HL-60/S4 (cell line): ENCODE measurements around the gene KLHL29.

ENCODE experiments used
- in situ Hi-C: fragments of 300-500 bp; cut with MboI; formaldehyde crosslinking; loops from 2 replicates; pipeline ENCODE4 v1.14.3; 2022; ENCODE audit warnings: low sequenced_read_pairs

Gene KLHL29

DNA sequence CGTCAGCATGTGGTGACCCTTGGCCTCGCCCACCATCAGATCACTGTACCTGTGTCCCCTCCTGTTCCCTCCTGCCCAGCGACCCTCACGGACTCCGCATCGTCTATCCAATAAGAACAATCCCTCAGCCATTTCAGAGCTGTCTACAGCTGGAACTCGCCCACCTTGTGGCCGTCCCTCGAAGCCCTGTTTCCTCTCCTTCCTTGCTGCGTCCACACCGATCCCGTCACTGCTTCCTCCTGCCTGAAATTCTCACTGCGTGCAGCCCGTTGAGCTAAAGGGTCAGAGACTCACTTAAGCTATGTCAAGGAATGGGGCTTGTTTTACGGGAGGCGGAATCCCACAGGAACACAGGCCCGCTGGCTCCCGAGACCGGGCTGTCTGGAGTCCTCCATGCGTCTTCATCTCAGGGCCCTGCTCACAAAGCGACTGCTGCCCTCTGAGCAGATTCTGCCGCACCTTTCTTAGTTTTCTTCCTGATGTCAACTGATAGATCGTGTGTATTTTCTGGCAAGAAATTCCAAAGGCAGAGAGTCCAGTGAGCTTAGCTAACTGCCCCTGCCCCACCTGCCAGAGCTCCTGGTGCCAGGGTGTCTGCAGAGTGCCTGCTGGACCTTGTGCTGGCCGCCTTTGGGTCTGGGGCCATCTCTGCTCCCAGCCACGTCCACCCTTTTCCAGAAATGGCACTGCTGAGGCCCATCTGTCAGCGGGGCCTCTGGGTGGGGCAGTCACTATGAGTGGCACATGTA lies 35.3 kb downstream of the KLHL29 start:
- in situ Hi-C loops: no loop called here

DNA sequence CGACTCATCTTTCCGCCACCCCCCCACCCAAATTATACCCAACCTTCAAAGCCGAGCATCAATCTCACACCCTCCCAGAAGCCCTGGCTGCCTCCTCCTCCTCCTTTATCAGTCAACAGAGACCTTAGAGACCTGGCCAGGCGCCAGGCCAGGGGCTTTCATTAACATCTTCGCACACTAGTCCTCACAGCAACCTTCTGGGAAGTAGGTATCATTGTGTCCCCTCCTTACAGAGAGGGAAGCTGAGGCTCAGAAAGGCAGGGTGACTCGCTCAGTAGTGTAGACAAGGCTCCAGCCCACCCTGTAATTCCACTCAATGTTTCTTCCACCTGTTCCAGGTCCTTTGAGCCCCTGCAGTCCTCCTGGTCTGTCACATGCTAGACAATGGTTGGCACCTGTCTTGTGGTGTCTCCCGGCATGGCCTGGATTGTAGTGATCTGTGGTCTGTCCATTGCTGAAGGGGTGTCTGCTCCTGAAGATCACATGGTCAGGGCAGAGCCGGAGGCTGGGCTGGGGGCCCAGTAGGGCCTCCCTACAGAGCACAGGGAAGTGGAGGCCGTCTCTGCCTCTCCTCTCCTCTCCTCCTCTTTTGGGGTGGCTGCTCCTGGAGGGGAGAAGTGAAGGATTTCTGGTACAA lies 36.0 kb downstream of the KLHL29 start:
- in situ Hi-C loops: no loop called here

GRCh38 chr2:23422089-23423061 lies 37.4 kb downstream of the KLHL29 start:
- in situ Hi-C loops: no loop called here

DNA sequence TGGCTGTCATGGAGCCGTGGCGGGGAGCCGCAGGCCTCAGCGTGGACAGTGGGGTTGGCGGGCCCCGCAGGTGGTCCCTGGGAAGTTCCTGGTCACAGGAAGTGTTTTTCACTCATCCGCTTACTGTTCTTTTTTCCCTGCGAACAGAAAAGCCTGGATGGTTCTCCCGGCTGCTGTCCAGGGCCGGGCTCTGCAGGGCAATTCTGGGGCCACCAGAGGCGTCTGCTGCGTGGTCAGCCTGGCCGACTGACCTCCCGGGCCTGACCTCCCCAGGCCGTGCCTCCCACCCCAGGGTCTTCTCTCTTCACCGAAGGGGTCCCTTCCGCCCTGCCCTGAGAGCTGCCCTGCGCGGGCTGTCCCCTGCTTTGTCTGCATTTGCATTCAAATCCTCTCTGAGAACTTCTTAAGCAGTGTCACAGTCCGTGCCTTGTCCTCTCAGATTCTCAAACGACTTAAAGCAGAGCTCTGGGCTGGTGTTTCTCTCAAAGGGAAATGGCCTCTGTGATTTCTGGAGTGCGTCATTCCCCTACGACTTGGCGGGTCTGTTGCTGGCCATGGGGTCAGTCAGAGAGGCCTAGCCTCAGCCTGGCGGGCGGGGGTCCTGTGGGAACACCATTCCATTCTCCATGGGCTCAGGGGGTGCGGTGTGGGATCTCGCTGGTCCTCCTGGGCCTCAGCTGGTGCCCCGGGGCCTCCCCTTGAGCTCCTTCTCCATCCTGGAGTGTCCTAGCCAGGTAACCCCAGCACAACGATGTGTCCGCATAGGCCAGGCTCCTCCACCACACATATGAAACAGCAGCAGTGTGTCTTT lies 38.3 kb downstream of the KLHL29 start:
- in situ Hi-C loops: no loop called here

DNA sequence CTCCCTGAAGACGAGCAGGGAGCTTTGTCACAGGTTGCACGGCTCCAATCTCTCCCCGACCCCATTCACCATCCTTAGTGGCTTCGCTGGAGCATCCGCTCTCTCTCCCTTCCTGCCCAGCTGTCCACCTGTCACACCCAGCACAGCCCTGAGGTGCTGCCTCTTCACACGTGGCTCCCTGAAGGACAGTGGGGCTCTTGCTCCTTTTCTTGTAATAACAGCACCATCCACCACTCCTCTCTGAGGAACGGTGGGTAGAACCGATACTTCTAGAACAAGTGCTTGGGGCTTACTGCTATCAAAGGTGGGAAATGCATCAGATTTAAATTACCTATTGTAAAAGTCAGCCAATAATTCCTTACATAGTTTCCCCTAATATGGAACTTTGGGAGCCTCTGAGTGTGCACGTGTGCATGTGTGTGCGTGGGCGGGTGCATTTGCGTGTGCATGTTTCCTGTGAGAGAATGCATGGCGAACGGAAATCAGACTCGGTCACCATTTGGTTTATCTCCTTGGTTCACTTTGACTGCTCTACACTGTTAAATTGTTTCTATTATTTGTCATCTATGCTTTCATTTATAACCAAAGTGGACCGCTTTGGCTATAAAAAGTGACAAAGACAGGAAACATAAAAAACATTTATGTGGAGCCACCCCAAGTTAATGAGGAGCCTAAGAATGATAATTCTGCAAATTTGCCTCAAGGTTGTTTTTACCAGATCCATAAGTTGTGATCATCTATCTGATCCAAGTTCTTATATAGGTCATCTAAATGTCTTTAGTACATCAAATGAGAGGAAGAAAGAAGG lies 39.1 kb downstream of the KLHL29 start:
- in situ Hi-C loops: no loop called here

DNA sequence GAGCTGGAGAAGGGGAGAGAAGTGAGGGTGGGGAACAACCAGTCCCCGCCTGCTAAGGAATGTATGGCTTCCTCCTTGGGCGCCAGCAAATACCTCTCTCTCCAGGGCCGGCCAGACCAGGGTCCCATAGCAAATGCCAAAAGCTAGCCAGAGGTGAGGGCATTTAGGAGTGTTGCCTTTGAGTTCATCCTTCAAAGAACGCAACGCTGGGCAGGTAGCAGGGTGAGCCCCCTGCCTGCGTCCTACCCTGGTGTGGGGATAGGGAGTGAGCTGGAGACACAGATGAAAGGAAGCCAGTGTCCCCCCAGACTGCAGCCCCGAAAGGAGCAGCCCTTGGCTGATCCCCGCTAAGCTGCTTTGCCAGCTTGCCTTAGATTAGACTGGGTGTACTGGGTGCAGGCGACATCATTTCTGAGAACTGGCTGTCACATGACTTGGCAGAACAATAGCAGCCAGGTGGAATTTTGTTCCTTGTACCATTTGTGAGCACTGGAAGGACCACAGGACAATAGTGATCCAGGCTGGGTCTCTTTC lies 40.4 kb downstream of the KLHL29 start:
- in situ Hi-C loops: no loop called here

GRCh38 chr2:23425885-23426262 lies 40.9 kb downstream of the KLHL29 start:
- in situ Hi-C loops: no loop called here

DNA sequence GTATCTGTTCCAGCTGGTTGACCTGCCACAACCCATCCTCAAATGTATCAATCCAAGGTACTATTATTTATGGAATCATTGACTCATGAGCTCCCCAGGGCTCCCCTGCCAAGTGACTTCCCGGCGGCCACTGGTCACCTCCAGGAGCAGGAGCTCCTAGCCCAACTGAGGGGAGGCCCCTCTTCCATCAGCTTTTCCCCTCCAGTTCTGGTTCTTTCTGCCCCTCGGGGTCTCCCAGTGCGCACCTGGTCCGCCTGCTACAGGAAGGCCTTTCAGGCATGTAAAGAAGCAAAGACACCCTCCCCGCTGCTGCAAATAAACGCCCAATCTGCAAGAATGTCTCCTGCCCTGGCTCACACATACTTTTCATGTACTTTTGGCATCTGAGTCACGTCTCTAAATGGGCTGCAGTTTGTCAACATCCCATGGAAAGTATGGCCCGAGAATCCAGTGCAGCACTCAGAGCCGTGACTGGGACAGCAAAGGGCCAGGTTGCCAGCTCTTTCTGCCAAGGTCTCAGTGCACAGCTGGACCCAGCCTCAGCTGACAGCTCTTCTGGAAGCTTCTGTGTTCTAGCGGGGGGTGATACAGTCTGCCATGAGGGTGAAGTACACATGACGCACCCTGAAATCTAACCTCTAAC lies 41.4 kb downstream of the KLHL29 start:
- in situ Hi-C loops: no loop called here

GRCh38 chr2:23427350-23427749 lies 42.4 kb downstream of the KLHL29 start:
- in situ Hi-C loops: no loop called here

- in situ Hi-C loops: no loop called here
Observed at GRCh38 chr2:23427976-23428375, 43.0 kb downstream of the KLHL29 start.

GRCh38 chr2:23429036-23429435 lies 44.1 kb downstream of the KLHL29 start:
- in situ Hi-C loops: no loop called here

GRCh38 chr2:23430263-23430662 lies 45.3 kb downstream of the KLHL29 start:
- in situ Hi-C loops: no loop called here

DNA sequence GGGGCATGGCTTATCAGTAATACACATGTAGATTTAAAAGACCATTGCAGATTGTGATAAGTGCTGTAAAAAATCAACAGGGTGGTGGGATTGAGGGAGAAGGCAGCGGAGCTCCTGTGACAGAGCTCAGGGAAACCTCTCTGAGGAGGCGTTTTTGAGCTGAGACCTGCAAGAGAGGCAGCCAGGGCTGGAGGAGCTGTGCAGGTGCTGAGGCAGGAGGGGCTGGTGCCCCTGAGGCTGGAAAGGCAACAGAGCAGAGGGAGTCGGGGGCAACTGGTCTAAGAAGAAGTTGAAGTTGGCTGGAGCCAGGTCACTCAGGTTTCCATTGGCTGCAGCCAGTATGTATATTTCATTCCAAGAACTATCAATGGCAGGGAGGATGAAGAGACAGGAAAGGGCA lies 47.6 kb downstream of the KLHL29 start:
- in situ Hi-C loops: no loop called here

DNA sequence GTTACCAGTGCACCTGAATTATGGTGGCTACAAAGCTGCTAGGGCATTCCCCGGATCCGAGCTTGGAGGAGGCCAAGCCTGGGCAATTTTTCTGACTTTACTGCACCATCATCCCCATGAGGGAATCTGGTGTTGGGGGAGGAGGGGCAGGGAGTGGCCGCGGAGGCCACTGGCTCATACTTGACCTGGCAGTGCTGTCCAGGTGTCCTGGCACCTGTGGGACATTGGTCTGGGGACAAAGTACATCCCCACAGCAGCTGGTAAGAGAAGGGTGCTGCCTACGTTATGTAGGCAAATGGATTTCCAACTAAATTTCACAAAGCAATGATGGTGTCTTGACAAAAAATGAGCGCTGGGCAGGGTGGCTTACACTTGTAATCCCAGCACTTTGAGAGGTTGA lies 48.3 kb downstream of the KLHL29 start:
- in situ Hi-C loops: no loop called here

DNA sequence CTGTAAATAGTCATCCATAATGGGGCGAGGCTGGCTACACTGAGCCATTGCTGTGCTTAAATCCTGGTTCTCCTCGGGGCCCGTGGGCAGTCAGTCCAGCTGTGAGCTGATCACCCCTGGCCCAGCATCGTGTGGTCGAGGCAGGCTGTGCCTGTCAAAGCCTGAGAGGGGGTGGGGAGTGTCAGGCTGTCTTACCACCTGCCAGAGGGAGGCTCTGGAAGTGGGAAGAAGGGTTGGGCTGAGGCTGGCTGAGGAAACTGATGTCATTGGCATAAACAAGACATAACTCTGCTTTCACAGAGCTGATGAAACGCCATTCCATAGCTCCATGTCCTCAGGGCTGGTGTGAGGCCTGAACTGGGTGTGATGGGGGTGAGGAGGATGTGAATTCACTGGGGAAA lies 49.7 kb downstream of the KLHL29 start:
- in situ Hi-C loops: no loop called here

- in situ Hi-C loops: no loop called here
Observed at GRCh38 chr2:23435250-23436035, 50.5 kb downstream of the KLHL29 start.

DNA sequence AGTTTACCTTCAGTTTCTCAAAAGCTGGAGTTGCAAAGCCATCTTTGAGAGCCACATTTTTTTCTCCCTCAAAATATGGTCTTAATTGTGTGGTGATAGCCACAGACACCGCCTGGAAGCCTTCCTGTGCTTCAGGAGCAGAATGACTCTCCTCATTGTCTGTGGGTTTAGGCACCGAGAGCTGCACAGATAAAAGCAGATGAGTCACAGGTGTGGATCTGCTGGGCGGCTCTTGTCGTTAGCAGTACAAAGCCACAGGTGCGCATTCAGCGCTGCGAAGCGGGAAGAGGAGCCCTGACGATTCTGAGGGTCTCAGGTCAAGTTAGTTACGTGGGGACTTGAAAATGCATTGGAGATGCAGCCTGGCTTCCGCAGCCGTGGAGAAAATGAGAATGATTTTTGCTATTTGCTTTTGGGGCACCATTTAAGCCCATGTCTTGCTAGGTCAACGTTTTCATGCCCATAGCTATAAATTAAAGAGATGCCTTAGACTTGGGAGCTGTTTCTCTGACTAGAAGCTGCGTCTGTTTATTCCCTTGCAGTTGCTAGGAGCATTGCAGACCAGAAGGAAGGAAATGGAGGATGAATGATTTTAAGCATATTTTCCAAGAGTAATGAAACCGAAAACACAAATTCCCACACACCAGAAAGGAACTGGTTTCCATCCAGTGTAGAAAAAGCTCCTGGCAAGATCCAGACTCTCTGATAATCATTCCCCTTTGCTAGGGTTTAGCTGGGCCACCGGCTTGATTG lies 51.5 kb downstream of the KLHL29 start:
- in situ Hi-C loops: no loop called here

DNA sequence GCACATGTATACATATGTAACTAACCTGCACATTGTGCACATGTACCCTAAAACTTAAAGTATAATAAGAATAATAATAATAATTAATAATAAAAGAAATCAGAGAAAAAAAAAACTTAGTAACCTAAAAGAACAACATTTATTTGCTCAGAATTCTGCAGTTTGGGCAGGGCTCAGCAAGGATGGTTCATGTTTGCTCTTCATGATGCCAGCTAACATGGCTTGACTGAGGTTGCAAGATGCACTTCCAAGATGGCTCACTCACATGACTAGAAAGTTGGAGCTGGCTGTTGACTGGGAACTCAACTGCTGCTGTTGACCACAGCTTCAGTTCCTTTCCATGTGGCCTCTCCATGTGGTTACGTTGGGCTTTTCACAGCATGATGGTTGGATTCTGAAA lies 56.4 kb downstream of the KLHL29 start:
- in situ Hi-C loops: no loop called here
